BE2C (cell line): ENCODE measurements around the gene YIPF2.
"Not testable (repeated sequence)": the region's sequence is repeated elsewhere in the genome, so short reads cannot be mapped to it uniquely, and the experiment has no call there.

Experiments
- DNase-seq: peaks from one replicate; pipeline ENCODE4 v3.0.0-alpha.2; 2020
- H3K27me3 ChIP-seq: fragments of 250-450 bp; sonication (Bioruptor Pico); 2 replicates; pipeline ENCODE4 v1.5.1; 2020; ENCODE audit warnings: mild to moderate bottlenecking
- H3K36me3 ChIP-seq: fragments of 250-450 bp; sonication (Bioruptor Pico); 2 replicates; pipeline ENCODE4 v1.5.1; 2020; ENCODE audit warnings: mild to moderate bottlenecking
- H3K4me1 ChIP-seq: fragments of 250-450 bp; sonication (Bioruptor Pico); 2 replicates; pipeline ENCODE4 v1.5.1; 2020
- H3K4me3 ChIP-seq: 2 replicates; pipeline ENCODE4 v1.5.1; 2011; ENCODE audit warnings: low read depth, low read length
- H3K9me3 ChIP-seq: fragments of 250-450 bp; sonication (Bioruptor Pico); 2 replicates; pipeline ENCODE4 v1.5.1; 2020
- TF ChIP-seq, protein P1 (sequence below): IDR thresholded peaks from 2 replicates; pipeline ENCODE4 v1.5.1; 2012; ENCODE audit warnings: mild to moderate bottlenecking, low read depth, low read length

The YIPF2 gene

DNA sequence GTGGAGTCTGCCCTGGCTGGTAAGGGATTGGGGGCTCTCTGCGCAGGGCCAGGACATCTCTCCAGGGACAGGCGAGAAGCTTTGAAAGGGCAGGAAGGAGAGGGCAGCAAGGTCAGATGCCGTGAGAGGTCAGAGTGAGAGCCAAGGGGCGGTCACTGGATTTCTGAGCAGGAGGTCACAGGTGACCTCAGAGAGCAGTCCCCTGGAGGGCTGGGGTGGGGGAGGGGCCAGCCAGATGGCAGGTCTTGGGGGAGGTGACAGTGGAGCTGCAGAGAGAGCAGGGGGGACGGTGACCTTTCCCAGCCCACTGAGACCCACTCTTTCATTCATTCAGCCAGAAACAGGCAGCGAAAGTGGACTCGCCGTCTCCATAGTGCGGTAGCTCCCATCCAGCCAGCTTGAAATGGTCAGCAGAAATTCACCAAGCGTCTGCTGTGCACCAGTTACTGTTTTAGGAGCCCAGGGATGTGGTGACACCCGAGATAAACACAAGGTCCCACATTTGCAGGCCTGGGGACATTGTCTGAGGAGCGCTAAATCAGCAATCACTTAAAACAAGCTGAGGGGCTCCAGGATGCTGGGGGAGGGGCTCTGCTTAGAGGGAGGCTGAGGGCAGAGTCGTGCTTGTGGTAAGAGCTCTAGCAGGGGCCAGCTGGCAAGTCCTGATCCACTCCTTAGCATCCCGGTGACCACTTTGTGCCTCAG, 46.9 kb downstream of the YIPF2 start:
- DNase-seq, result no peak
- H3K4me1 ChIP-seq, result peaks cover 4% of the 10 kb centered on the region; the same call in 1 of the 2 replicates

DNA sequence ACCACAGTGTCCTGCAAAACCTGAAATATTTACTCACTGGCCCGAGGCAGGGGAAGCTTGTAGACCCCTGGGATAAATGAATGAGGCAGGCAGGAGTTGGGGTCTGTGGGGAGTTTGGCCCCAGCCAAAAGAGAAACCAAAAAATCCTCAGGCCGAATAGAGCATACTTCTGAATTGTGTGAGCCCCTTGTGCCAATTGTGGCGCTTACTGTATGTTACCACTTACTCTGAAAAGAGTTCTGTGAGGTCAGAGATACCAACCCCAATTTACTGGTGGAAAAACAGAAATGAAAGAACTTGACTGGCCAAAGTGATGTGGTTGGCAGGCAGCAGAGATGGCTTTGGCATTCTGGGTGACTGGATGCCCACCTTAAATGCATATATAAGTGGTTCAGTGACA, 50.2 kb downstream of the YIPF2 start:
- Histone ChIP-seq H3K4me3 (no peak overlapping the region), H3K9me3 (no peaks in the 10 kb centered on the region), H3K36me3 (peaks cover 5% of the 10 kb centered on the region; the same call in 1 of the 2 replicates), H3K4me1 (peaks cover 4% of the 10 kb centered on the region; the same call in 1 of the 2 replicates), H3K27me3 (no peaks in the 10 kb centered on the region)
- TF ChIP-seq, protein P1, sequence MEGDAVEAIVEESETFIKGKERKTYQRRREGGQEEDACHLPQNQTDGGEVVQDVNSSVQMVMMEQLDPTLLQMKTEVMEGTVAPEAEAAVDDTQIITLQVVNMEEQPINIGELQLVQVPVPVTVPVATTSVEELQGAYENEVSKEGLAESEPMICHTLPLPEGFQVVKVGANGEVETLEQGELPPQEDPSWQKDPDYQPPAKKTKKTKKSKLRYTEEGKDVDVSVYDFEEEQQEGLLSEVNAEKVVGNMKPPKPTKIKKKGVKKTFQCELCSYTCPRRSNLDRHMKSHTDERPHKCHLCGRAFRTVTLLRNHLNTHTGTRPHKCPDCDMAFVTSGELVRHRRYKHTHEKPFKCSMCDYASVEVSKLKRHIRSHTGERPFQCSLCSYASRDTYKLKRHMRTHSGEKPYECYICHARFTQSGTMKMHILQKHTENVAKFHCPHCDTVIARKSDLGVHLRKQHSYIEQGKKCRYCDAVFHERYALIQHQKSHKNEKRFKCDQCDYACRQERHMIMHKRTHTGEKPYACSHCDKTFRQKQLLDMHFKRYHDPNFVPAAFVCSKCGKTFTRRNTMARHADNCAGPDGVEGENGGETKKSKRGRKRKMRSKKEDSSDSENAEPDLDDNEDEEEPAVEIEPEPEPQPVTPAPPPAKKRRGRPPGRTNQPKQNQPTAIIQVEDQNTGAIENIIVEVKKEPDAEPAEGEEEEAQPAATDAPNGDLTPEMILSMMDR, result no peak
- DNase-seq, result no peak

More for the DNA sequence above, 46.9 kb downstream of the YIPF2 start:
- Histone ChIP-seq H3K36me3 (peaks cover 5% of the 10 kb centered on the region; the same call in 1 of the 2 replicates), H3K27me3 (no peaks in the 10 kb centered on the region), H3K4me3 (no peak overlapping the region), H3K9me3 (no peaks in the 10 kb centered on the region)
- TF ChIP-seq, protein P1, result no peak

DNA sequence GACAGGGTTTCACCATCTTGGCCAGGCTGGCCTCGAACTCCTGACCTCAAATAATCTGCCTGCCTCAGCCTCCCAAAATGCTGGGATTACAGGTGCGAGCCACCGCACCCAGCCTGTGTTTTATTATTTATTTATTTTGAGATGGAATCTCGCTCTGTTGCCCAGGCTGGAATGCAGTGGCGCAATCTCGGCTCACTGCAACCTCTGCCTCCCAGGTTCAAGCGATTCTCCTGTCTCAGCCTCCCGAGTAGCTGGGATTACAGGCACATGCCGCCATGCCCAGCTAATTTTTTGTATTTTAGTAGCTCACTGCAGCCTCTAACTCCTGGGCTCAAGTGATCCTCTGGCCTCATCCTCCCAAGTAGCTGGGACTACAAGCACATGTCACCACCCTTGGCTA, 50.8 kb downstream of the YIPF2 start:
- not testable (repeated sequence) for H3K36me3 ChIP-seq, H3K9me3 ChIP-seq, H3K4me3 ChIP-seq, H3K4me1 ChIP-seq, DNase-seq, H3K27me3 ChIP-seq

DNA sequence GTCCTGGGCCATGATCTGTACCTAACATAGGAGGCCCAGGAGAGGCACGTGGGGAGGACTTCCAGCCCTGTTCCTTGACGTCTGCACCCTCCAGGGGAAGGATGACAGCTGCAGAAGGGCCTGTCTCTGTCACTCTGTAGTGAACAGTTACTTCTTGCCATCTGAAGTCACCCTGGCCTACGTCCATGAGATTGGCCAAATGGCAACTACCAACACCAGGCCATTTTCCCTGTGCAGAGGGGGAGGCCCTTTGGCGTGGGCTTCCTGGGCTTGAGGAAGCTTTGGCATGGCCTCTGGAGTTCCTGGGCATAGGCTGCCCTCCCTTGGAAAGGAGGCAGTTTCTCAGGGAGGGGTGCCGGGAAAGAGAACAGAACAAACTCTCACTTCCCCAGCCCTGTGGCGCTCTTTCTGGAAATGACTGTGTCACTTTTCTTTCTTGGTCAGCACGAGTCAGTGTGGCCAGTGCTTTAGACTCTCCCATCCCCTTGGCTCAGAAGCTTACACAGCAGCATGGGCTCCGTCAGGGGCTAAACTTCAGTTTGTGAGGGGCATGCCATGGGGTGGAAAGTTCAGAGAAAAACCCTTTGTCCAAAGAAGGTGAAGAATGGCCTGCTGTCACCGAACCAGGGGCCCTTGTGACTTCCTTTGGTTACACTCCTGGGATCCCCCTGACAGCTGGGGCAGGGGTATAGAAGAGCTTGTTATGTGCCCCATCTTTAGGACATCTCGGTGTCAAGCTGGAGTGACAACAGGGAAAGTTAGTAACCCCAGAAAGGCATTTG, 51.8 kb downstream of the YIPF2 start:
- H3K9me3 ChIP-seq, result no peaks in the 10 kb centered on the region
- H3K4me3 ChIP-seq, result no peak overlapping the region
- TF ChIP-seq, protein P1, result no peak
- no peak for DNase-seq
- peaks cover 5% of the 10 kb centered on the region; the same call in 1 of the 2 replicates for H3K36me3 ChIP-seq
- peaks cover under 1% of the 10 kb centered on the region; the same call in 1 of the 2 replicates for H3K4me1 ChIP-seq
- H3K27me3 ChIP-seq, result no peaks in the 10 kb centered on the region

DNA sequence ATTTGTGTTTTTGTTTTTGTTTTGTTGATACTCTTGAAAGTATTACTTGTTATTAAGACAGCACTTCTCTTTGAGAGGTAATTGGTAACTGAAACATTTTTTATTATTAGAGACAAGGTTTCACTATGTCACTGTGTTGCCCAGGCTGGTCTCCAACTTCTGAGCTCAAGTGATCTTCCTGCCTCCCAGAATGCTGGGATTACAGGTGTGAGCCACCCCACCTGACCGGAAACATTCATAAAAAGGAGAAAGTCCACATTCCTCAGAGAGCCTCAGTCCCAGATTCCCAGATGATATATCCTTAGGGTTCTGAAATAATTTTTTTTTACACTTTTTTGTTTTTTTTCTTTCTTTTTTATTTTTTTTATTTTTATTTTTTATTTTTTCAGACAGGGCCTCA, 54.4 kb downstream of the YIPF2 start:
- TF ChIP-seq, protein P1, result no peak
- Histone ChIP-seq H3K9me3 (no peaks in the 10 kb centered on the region), H3K27me3 (no peaks in the 10 kb centered on the region), H3K4me3 (no peak overlapping the region), H3K4me1 (no peaks in the 10 kb centered on the region; the same call in 1 of the 2 replicates), H3K36me3 (no peaks in the 10 kb centered on the region)
- no peak for DNase-seq

DNA sequence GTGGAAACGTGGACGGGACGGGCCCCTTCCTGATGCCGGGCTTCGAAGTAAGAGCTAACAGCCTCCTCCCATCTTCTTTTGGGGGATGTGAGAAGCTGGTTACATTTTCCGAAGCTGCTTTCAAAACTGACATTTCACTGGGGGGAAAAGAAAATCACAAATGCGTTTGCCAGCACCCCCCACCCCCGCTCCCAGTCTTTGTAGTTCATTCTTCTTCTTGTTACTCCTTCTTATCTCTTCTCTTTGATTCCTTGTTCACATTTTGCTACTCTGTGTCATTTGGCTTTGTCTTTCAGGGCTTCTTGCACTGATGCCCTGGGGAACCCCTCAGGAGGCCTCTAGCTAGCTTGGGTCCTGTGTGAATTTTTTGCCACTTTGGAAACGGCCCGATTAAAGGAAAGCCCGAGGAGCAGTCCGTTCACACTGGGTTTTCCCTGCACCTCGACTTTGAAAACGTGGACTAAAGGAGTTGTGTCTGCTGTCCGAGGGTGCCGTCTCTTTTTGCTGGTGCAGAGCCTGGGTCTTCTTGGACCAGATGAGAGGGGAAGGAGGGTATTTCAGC, 55.8 kb downstream of the YIPF2 start:
- no peak for DNase-seq
- no peaks in the 10 kb centered on the region for H3K27me3 ChIP-seq
- no peaks in the 10 kb centered on the region; the same call in 1 of the 2 replicates for H3K4me1 ChIP-seq
- TF ChIP-seq, protein P1, result no peak
- no peaks in the 10 kb centered on the region for H3K36me3 ChIP-seq
- H3K4me3 ChIP-seq, result peak overlapping the region; percentile 75
- H3K9me3 ChIP-seq, result no peaks in the 10 kb centered on the region
